NCI-H2107 (cell line): ENCODE data around the gene PARP15.
"Not testable (repeated sequence)": the region's sequence is repeated elsewhere in the genome, so short reads cannot be mapped to it uniquely, and the experiment has no call there.

Experiments used
- DNase-seq: peaks from one replicate; lab custom pipeline; 2025; lab: John Stamatoyannopoulos, UW

The PARP15 gene

GRCh38 chr3:122619040-122619439 is 41.6 kb downstream of the PARP15 start:
- DNase-seq, result no peak

GRCh38 chr3:122620399-122620798 is 42.9 kb downstream of the PARP15 start:
- DNase-seq, result no peak

GRCh38 chr3:122621112-122621511 is 43.7 kb downstream of the PARP15 start:
- DNase-seq, result no peak

GRCh38 chr3:122623031-122623829 is 45.8 kb downstream of the PARP15 start:
- no peak for DNase-seq

GRCh38 chr3:122626515-122627180 is 49.2 kb downstream of the PARP15 start:
- no peak for DNase-seq

GRCh38 chr3:122627301-122627700 is 49.9 kb downstream of the PARP15 start:
- no peak for DNase-seq

GRCh38 chr3:122628567-122628966 is 51.1 kb downstream of the PARP15 start:
- peak; percentile 7 for DNase-seq

- no peak for DNase-seq
These were observed 52.3 kb downstream of the PARP15 start for GRCh38 chr3:122629763-122630162.

GRCh38 chr3:122635789-122636188 is 58.3 kb downstream of the PARP15 start:
- DNase-seq, result no peak

- no peak for DNase-seq
These were observed 59.2 kb downstream of the PARP15 start for GRCh38 chr3:122636697-122637096.

GRCh38 chr3:122640437-122640999 is 63.1 kb downstream of the PARP15 start:
- no peak for DNase-seq

- no peak for DNase-seq
These were observed 65.5 kb downstream of the PARP15 start for GRCh38 chr3:122642935-122643334.

GRCh38 chr3:122646146-122646988 is 68.9 kb downstream of the PARP15 start:
- DNase-seq, result no peak

GRCh38 chr3:122651233-122651907 is 73.9 kb downstream of the PARP15 start:
- DNase-seq, result not testable (repeated sequence)

GRCh38 chr3:122651962-122652361 is 74.5 kb downstream of the PARP15 start:
- DNase-seq, result not testable (repeated sequence)

- not testable (repeated sequence) for DNase-seq
These were observed 80.9 kb downstream of the PARP15 start for GRCh38 chr3:122658336-122658735.

- no peak for DNase-seq
These were observed 83.0 kb downstream of the PARP15 start for GRCh38 chr3:122660297-122660974.

GRCh38 chr3:122661633-122662032 is 84.2 kb downstream of the PARP15 start:
- DNase-seq, result no peak

GRCh38 chr3:122662505-122662904 is 85.1 kb downstream of the PARP15 start:
- DNase-seq, result no peak

GRCh38 chr3:122665226-122665786 is 87.9 kb downstream of the PARP15 start:
- no peak for DNase-seq

- DNase-seq, result no peak
These were observed 88.4 kb downstream of the PARP15 start for GRCh38 chr3:122665881-122666280.
